HG02642 (cell line): ENCODE data around the gene MYO7A.

Source experiments
- ATAC-seq: cut with Tn5 transposase; IDR thresholded peaks from one replicate; pipeline ENCODE4 v1.9.1; 2021; ENCODE audit warnings: mild to moderate bottlenecking; ENCODE audit not compliant: unreplicated experiment, poor library complexity

MYO7A gene

DNA sequence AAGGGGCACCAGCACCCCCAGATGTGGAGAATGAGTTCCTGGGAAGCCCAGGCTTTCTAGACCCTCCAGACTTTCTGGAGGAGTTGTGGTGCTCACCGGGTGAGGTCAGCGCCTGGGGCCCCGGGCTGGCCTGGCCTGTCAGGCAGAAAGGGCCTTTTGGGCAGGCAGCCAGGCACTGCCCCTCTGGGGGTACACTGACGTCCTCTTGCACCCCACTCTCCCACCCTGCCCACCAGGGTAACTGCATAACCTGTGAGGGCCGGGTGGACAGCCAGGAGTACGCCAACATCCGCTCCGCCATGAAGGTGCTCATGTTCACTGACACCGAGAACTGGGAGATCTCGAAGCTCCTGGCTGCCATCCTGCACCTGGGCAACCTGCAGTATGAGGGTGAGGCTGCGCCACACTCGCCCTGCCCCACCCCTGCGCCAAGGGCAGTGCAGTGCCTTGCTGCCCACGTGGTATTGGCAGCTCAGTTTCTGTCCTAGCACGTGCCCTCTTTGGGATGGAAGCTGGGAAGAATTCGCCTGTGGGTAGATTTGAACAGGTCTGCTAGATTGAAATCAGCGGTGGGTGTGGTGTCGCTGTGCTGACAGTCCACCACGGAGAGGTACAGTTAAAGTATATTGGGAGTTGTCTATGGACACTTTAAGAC is 30.1 kb downstream of the MYO7A start:
- ATAC-seq: no peak

DNA sequence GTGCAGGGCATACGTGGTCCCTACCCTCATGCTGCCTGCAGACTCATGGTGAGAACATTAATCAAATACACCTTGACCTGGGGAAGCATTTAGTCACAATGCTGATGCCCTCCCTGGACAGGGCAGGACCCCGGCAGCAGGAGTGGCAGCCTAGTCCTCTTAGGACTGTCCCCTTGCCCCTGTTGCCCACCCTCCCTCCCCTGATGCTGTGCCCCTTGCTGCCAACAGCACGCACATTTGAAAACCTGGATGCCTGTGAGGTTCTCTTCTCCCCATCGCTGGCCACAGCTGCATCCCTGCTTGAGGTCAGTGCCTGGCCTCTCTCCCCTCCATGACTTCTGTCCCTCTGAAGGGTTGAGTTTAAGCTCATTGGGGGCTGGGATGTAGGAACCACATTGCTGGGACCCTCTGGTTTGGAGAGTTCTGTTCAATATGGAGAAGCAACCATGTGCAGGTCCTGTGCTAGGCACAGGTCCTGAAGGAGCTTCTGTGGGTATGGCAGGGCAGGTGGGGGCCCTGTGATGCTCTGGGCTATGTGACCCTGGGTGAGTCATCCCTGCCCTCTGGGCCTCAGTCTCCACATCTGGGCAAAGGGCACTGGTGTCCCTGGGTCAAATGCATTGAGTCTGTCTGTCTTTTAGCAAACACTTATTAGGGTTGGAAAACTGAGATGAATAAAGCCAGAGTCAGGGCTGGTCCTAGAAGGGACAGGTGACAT is 31.3 kb downstream of the MYO7A start:
- ATAC-seq: no peak

DNA sequence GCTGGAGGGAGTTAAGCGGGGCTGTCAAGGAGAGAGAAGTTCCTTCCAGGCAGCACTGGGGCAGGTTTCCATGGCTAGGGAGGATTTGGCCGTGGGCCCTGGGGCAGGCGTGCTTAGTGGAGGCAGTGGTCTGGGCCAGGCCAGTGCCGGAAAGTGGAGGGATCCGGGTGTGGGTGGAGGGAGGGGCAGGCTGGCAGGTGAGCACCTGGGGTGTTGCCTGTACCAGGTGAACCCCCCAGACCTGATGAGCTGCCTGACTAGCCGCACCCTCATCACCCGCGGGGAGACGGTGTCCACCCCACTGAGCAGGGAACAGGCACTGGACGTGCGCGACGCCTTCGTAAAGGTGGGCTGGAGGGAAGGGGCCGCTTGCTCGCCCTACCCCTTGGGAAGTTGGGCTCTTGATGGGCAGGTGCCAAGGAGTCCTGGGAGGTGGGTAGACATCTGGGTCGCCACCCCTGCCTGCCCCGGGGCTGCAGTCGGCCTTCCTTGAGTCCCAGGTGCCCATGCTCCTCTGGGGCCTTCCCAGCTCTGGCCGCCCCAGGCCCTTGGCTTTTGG is 32.0 kb downstream of the MYO7A start:
- ATAC-seq: no peak

DNA sequence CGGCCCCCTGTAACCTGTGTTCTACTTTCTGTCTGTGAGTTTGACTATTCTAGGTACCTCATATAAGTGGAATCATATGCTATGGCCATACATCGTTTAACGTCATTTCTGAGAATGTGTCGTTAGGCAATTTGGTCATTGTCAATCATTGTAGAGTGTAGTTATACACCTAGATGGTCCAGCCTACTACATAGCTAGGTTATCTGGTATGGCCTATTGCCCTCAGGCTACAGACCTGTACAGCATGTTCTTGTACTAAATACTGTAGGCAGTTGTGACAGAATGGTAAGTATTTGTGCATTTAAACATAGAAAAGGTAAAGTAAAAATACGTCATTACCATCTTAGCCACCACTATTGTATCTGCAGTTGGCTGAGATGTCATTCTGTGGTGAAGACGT is 35.2 kb downstream of the MYO7A start:
- ATAC-seq: no peak

DNA sequence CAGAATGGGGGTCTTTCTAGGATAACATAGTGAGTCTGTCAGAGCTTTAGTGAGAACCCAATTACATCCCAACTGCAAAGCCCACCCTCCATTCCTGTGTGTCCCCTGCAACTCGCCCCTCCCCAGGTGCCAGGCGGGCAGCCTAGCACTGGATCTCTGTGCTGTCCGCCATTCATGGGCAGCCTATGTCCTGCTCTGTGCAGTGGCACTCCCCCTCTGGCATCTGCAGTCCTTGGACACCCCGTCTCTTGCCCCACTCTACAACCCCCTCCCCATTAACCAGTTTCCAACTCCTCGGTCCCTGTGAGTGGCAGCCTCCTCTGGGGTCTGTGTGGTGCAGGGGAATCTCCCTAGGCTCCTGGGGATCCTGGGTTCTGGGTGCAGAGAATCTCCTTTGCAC is 37.0 kb downstream of the MYO7A start:
- no peak for ATAC-seq

DNA sequence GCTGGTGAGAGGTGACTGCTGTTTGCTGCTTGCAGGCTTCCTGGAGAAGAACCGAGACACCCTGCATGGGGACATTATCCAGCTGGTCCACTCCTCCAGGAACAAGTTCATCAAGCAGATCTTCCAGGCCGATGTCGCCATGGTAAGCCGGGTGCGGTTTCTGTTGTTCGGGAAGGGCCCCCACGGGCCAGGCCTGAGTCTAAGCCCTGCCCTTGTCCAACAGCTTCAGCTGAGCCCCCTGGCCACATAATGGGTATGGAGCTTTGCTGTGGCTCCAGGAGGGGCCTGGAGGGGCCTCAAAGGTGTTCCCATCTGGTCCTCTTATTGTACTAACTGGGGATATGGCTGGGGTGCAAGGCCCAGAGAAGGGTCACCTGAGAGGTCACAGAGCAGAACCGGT is 38.0 kb downstream of the MYO7A start:
- no peak for ATAC-seq

DNA sequence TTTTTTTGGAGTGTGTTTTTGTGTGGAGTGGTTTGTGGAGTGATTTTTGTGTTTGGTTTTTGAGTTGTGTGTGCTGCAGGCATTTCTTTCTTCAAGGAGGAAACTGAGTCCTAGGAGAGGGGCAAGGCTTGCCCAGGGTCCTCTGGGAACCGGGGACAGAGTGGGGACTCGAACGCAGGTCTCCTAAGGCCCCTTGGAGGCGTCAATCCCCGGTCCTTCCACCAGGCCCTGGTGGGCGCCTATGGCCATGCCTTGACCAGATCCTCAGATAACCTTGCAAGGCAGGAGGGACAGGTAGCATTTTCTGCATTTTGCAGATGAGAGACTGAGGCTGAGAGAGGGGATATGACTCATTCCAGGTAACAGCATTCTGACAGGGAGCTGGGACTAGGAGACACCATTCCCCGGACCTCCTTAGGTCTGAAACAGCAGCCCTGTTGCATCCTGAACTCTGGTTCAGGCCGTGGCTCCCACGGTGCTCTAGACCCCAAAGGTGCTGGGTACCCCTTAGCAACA is 39.1 kb downstream of the MYO7A start:
- ATAC-seq: no peak

DNA sequence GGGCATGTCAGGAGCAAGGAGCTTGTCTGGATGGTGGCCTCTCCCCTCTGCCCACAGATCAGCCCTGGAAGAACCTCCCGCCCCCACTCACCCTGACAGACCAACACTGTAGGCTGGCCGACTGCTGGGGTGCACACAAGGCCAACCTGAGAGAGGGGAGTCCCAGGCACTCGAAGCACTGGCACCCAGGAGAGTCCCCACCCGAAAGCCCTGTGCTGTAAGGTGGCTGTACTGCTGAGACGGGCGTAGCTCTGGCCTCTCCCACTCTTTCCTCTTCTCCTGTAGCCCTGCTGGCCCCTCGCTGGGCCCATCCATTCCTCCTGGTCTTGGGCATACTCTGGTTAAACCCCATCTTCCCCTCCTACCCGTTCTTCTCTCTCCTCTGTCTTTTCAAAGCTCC is 39.7 kb downstream of the MYO7A start:
- ATAC-seq: no peak

DNA sequence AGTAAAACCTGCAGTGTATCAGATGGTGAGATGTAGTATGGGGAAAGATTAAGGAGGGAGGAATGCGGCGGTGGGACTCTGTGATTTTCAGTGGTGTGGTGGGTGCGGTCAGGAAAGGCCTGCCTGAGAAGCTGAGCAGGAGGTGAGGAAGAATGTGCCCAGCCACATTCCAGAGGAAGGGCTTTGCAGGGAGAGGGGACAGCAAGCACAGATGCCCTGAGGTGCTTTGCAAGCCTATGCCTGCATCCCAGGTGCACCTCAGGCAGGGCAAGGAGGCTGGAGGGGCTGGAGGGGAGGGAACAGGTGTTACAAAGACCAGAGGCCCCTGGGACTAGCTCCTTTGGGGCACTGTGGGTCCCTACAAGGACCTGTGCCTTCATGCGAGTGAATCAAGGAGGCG is 42.1 kb downstream of the MYO7A start:
- ATAC-seq: no peak

DNA sequence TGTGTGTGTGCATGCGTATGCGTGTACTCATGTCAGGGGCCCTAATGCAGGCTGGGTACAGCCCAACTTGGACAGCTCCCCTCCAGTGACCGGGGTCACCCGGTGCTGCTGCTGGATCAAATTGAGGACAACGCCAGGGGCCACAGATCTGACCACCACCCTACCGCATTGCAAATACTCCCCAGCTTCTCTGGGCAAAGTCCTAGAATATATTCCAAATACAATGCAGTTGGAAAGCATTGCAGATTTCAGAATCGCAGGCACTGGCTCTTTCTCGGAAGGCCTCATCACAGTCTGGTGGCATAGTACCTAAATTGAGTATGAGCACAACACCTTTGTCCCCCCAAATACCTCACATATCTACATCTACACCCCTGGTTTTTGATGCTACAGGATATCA is 43.2 kb downstream of the MYO7A start:
- ATAC-seq: no peak

DNA sequence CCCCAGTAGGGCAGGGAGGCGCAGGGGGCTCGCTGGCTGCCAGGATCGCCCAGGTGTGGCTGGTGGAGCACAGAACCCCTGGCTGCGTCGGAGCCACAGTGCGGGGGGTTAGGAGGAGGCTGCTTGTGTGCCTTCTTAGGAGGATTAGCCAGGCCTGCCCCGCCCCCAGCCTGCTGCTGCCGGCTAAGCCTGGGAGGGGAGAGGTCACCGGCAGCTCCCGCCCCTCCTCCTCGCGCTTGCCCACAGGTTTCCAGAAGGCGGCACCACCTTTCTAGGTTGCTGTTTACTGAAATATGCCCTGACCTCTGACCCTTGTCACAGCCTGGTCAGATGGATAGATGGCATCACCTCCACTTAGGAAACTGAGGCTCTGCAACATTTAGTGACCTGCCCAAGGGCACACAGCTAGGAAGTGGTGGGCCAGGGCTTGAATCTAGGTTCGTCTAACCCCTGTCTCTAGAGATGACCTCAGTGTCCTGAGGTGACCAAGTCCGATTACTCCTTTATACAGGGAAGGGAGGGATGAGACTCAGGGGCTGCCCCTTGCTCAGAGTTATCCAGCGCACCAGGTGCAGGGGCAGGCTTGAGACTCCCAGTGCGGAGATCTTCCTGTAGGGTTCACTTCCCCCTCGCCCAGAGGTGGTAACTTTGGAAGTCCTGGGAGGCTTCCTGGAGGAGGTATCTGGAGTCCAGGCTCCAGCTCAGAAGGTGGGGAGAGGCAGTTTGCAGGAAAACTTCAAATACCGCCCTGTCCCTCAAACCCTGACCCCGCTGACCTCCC is 44.0 kb downstream of the MYO7A start:
- ATAC-seq: no peak

DNA sequence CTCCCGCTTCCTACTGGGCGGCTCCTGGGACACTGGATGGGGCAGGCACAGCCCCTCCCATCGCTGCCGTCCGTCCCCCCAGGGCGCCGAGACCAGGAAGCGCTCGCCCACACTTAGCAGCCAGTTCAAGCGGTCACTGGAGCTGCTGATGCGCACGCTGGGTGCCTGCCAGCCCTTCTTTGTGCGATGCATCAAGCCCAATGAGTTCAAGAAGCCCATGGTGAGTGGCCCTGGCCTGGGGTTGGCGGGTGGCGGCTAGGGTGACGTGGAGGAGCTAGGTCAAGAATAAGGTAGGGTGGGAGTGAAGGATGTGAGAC is 44.6 kb downstream of the MYO7A start:
- ATAC-seq: no peak

DNA sequence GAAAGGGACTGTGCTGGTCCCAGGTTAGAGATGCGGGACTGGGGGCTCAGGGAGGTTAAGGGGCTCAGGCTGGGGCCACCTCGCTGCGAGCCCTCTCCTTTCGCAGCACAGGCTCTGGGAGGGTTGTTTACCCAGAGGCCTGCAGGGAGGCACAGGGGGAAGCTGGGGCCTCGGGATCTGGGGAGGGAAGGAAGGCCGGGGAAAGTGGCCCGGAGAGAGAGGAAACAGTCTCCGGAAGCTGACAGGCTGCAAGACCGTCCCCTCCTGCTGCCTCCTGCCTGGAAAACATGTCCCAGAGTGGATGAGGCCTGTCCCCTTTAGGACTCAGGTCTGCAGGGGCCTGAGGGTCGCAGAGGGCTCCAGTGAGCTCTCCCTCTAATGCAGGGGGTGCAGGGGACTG is 45.4 kb downstream of the MYO7A start:
- ATAC-seq: no peak

DNA sequence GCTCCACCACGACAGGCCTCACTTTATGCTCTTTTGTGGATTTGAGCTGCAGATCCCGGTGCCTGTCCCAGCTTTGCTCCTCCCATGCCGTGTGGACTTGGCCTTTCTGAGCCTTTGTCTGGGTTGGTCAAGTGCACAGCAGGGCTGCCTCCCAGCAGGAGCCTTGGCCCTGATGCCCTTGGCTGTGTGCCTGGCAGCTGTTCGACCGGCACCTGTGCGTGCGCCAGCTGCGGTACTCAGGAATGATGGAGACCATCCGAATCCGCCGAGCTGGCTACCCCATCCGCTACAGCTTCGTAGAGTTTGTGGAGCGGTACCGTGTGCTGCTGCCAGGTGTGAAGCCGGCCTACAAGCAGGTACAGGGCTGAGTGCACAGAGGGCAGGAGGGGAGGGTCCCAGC is 46.5 kb downstream of the MYO7A start:
- no peak for ATAC-seq

DNA sequence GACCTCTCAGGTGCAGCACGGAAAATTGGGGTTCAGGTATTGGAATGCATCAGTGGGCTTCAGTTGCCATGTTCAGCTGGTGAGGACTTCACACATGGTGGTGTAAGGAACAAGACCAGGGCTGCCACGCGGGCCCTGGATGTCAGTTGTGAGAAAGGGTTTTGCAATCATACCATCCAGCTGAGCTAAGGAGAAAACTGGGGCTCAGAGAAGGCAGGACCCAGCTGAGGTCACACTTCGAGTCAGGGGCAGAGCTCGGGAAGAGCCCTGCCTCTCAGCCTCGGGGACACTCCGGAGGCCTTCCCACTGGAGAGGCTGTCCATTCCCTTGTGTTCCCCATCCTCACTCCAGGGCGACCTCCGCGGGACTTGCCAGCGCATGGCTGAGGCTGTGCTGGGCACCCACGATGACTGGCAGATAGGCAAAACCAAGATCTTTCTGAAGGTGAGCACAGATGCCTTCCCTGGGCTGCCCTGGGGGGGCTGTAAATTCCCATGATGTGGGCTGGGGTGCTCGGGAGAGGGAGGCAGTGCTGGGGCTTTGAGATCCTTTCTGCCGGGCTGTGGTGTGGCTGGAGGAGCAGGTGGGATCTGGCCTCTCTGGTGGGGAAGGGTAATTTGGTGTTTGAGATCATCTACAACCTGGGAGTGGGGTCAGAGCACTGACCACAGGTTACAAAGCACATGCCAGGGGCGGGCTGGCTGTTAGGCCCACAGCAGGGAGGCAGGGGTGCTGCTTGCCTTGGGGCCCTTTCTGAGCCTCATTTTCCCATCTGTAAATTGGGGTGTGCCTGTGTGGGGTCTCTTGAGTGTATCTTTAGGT is 47.2 kb downstream of the MYO7A start:
- ATAC-seq: no peak

DNA sequence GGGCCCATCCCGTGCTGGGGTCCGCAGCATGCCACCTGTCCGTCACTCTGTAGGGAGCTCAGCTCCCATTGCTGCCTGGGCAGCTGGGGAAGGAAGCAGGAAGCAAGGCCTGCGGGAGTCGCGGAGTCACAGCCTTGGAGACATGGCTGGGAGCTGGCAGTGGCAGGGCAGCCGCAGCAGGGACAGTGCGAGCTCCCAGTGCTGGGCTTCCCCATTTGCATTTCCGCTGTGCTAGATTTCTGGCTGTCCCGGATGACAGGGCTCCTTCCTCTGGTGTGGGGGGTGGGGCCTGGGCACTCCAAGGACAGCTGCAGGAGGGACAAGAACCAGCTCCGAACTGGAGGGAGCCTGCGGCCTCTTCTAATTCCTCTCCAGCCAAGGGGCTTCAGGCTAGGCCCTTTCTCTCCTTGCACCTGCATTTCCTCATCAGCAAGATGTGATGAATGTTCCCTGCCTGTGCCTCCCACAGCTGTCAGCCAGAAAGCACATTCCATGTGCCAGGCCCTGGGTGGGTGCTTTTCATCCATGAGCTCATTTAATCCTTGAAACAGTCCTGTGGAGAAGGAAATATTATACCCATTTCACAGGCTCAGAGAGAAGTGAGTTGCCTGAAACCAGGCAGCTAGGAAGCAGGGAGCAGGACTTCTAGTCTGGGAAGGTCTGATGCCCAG is 48.0 kb downstream of the MYO7A start:
- ATAC-seq: no peak

DNA sequence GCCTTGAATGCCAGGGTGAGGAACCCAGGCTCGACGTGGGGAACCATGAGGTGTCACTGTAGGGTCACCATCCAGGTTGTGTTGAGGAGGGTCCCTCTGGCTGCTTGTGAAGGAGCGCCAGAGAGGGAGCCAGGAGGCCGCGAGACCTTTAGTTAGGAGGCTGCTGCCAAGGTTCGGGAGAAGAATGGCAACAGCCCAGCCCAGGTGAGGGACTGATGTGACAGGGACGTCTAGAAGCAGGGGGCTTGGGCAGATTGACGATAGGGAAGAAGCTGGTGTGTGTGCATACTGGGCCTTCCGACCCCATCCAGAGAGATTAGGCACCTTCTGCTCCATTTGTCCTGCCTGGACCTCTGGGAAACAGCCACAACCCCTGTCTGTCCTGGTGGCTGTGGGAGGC is 49.0 kb downstream of the MYO7A start:
- no peak for ATAC-seq

DNA sequence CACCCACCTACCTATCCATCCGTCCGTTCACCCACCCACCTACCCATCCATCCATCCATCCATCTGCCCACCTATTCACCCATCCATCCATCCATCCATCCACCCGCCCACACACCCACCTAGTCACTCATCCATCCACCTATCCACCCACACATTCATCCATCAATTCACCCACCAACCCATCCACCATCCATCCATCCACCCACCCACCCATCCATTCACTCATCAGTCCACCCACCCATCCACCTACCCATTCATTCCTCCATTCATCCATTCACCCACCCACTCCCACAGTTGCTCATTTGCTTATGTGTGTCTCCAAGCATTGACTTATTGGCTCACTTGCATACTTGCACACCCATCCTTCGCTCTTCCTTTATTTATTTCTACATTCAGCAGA is 50.1 kb downstream of the MYO7A start:
- ATAC-seq: no peak

DNA sequence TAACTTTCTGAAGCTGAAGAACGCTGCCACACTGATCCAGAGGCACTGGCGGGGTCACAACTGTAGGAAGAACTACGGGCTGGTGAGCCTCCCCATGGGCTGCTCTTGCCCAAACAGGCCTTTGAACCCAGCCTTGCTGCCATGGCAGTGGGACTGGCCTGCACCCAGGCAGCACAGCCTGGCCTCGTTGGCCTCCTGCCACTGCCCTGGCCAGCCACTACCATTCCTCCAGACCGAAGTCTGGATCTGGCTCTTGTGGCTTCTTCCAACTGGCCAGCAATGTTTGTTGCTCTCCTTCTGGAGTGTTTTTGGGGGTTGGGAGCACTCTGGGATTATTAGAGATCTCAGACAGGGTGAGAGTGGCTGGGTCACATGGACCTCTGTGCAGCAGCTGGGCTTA is 51.0 kb downstream of the MYO7A start:
- no peak for ATAC-seq

DNA sequence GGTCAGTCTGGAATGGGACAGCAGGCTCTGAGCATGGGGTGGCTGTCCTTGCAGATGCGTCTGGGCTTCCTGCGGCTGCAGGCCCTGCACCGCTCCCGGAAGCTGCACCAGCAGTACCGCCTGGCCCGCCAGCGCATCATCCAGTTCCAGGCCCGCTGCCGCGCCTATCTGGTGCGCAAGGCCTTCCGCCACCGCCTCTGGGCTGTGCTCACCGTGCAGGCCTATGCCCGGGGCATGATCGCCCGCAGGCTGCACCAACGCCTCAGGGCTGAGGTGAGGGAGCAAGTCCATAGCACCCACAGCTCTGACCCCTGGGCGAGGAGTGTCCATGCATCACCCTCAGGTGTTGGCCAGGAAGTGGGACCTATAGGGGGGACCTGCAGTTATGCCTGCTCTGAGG is 51.6 kb downstream of the MYO7A start:
- no peak for ATAC-seq
